ENCODE measurements around the gene PRDM16. TPM values are rescaled to one million over a fixed set of nuclear protein-coding genes. Genes with fewer than 3 reads are reported as not detected.

PRDM16 gene
- polyA plus RNA-seq, 1 of the 3 experiments (the other 2 are of a cell fraction), result not detected

GRCh38 chr1:3141836-3142235 lies 72.8 kb downstream of the PRDM16 start:
- H2AFZ ChIP-seq (ENCODE audit: low read depth), result no peak overlapping the region
- H3K79me2 ChIP-seq (ENCODE audit: insufficient read depth), result no peaks in the 10 kb centered on the region
- H3K4me2 ChIP-seq, result no peak overlapping the region
- H4K20me1 ChIP-seq (ENCODE audit: insufficient read depth), result no peaks in the 10 kb centered on the region
- WGBS (ENCODE audit: low lambda C conversion rate), result 38% methylated on average over 4 of the region's 21 CpGs
- no peaks in the 10 kb centered on the region for H3K9me3 ChIP-seq
- ChIA-PET CTCF (interaction anchor here (1.6 kb wide), 1 partner anchor 142 kb away, joined by 3 read pairs; no protein-coding TSS in a partner anchor), POLR2A (no interaction called here)
- no peaks in the 10 kb centered on the region for H3K36me3 ChIP-seq (replicated peaks in 1 of 2; ENCODE audit: control insufficient read depth in 1 of 2, insufficient read depth in 2 of 2, low read length in 1 of 2)
- no peak overlapping the region for H3K9ac ChIP-seq
- no peaks in the 10 kb centered on the region for H3K9me2 ChIP-seq
- no peak overlapping the region for H3K27ac ChIP-seq (ENCODE audit: low read depth in 2 of 2, low read length in 1 of 2)
- no peaks in the 10 kb centered on the region for H3F3A ChIP-seq (replicated peaks; ENCODE audit: insufficient read depth)
- H3K4me3 ChIP-seq (ENCODE audit: low read depth in 2 of 2, low read length in 1 of 2), result no peak overlapping the region
- no peak for DNase-seq
- TF ChIP-seq POLR2AphosphoS5 (IDR thresholded peaks at IDR 0.05; ENCODE audit: low read depth, low read length) (no peak), RXRA (IDR thresholded peaks at IDR 0.05; ENCODE audit: borderline replicate concordance, low read depth) (no peak), CHD2 (IDR thresholded peaks at IDR 0.05; ENCODE audit: low read length, partially characterized antibody) (no peak), RCOR1 (IDR thresholded peaks at IDR 0.05; ENCODE audit: low read length) (no peak)
- H3K4me1 ChIP-seq (ENCODE audit: control insufficient read depth in 1 of 2, insufficient read depth in 2 of 2, low read depth in 1 of 2, low read length in 1 of 2), result peaks cover 0 to 13% of the 10 kb centered on the region in 2 experiments; a peak in 1 of 4 replicates
- H3K27me3 ChIP-seq (ENCODE audit: insufficient read depth), result peaks cover 24% of the 10 kb centered on the region; the same call in 1 of the 2 replicates

- Histone ChIP-seq H3K9me3 (no peaks in the 10 kb centered on the region), H4K20me1 (ENCODE audit: insufficient read depth) (no peaks in the 10 kb centered on the region), H3K4me3 (ENCODE audit: low read depth in 2 of 2, low read length in 1 of 2) (no peak overlapping the region), H3K9me2 (no peaks in the 10 kb centered on the region), H3K27me3 (ENCODE audit: insufficient read depth) (peaks cover 24% of the 10 kb centered on the region; the same call in 1 of the 2 replicates), H3K79me2 (ENCODE audit: insufficient read depth) (no peaks in the 10 kb centered on the region), H3K4me2 (no peak overlapping the region), H3K4me1 (ENCODE audit: control insufficient read depth in 1 of 2, insufficient read depth in 2 of 2, low read depth in 1 of 2, low read length in 1 of 2) (peaks cover 0 to 13% of the 10 kb centered on the region in 2 experiments; a peak in 1 of 4 replicates), H3K9ac (no peak overlapping the region), H2AFZ (ENCODE audit: low read depth) (no peak overlapping the region), H3K36me3 (replicated peaks in 1 of 2; ENCODE audit: control insufficient read depth in 1 of 2, insufficient read depth in 2 of 2, low read length in 1 of 2) (no peaks in the 10 kb centered on the region), H3F3A (replicated peaks; ENCODE audit: insufficient read depth) (no peaks in the 10 kb centered on the region), H3K27ac (ENCODE audit: low read depth in 2 of 2, low read length in 1 of 2) (no peak overlapping the region)
- ChIA-PET CTCF (interaction anchor here (1.0 to 1.6 kb wide), 2 partner anchors 11 to 142 kb away, joined by 3 read pairs; no protein-coding TSS in a partner anchor), POLR2A (no interaction called here)
- DNase-seq, result no peak
- TF ChIP-seq USF1 (IDR thresholded peaks at IDR 0.05; ENCODE audit: borderline replicate concordance, low read depth) (no peak), TAF1 (IDR thresholded peaks at IDR 0.05; ENCODE audit: borderline replicate concordance, low read depth, low read length) (no peak), MXI1 (IDR thresholded peaks at IDR 0.05; ENCODE audit: low read depth, low read length) (no peak), JUND (IDR thresholded peaks at IDR 0.05) (no peak), RXRA (IDR thresholded peaks at IDR 0.05; ENCODE audit: borderline replicate concordance, low read depth) (no peak), REST (IDR thresholded peaks at IDR 0.05; ENCODE audit: low read depth, low read length) (no peak), TEAD4 (IDR thresholded peaks at IDR 0.05; ENCODE audit: borderline replicate concordance, insufficient read depth) (no peak), RFX5 (IDR thresholded peaks at IDR 0.05; ENCODE audit: low read length) (no peak)
- WGBS (ENCODE audit: low lambda C conversion rate), result 0% methylated on average over 14 of the region's 17 CpGs
These were observed 73.2 kb downstream of the PRDM16 start for GRCh38 chr1:3142236-3142635.

Data from SK-N-SH (cell line).